Smooth muscle cell (in vitro differentiated cells): ENCODE measurements around the gene RBBP4. TPM values are rescaled to one million over a fixed set of nuclear protein-coding genes. Genes with fewer than 3 reads are reported as not detected.
A peak's percentile ranks its signal among the peaks of the same experiment; 100 is the strongest.

ENCODE experiments used
- DNase-seq: peaks from one replicate; lab custom pipeline; 2025; ENCODE audit not compliant: unreplicated experiment; lab: John Stamatoyannopoulos, UW
- H2AFZ ChIP-seq: fragments of 200-600 bp; sonication (generic); 2 replicates; pipeline ENCODE4 v1.6.0; 2016; ENCODE audit warnings: antibody characterized with exemption, low read depth, mild to moderate bottlenecking
- H3F3A ChIP-seq: fragments of 200-600 bp; sonication (generic); 2 replicates; pipeline ENCODE4 v1.6.0; 2017; ENCODE audit warnings: antibody characterized with exemption, low read depth
- H3K27ac ChIP-seq: fragments of 200-600 bp; sonication (generic); 2 replicates; pipeline ENCODE4 v1.5.1; 2016; ENCODE audit warnings: low read depth, mild to moderate bottlenecking
- H3K27me3 ChIP-seq: fragments of 200-600 bp; sonication (generic); 2 replicates; pipeline ENCODE4 v1.6.1; 2016; ENCODE audit warnings: low read depth, mild to moderate bottlenecking
- H3K36me3 ChIP-seq: fragments of 200-600 bp; sonication (generic); 2 replicates; pipeline ENCODE4 v1.5.1; 2016; ENCODE audit warnings: low read depth
- H3K4me1 ChIP-seq: fragments of 200-600 bp; sonication (generic); 2 replicates; pipeline ENCODE4 v1.5.1; 2016; ENCODE audit warnings: low read depth
- H3K4me2 ChIP-seq: fragments of 200-600 bp; sonication (generic); 2 replicates; pipeline ENCODE4 v1.6.0; 2016; ENCODE audit warnings: mild to moderate bottlenecking
- H3K4me3 ChIP-seq: fragments of 200-600 bp; sonication (generic); 2 replicates; pipeline ENCODE4 v1.5.1; 2016; ENCODE audit warnings: mild to moderate bottlenecking
- H3K79me2 ChIP-seq: fragments of 200-600 bp; sonication (generic); 2 replicates; pipeline ENCODE4 v1.6.0; 2016; ENCODE audit warnings: low read depth, mild to moderate bottlenecking
- H3K9ac ChIP-seq: fragments of 200-600 bp; sonication (generic); 2 replicates; pipeline ENCODE4 v1.6.0; 2016; ENCODE audit warnings: low read depth
- H3K9me3 ChIP-seq: fragments of 200-600 bp; sonication (generic); replicated peaks from 2 replicates; pipeline ENCODE4 v1.5.1; 2016; ENCODE audit warnings: low read depth
- H4K20me1 ChIP-seq: fragments of 200-600 bp; sonication (generic); 2 replicates; pipeline ENCODE4 v1.6.0; 2016; ENCODE audit warnings: low read depth
- CTCF ChIP-seq: fragments of 200-600 bp; sonication (generic); IDR thresholded peaks from 2 replicates; pipeline ENCODE4 v1.5.1; 2017; ENCODE audit warnings: borderline replicate concordance, mild to moderate bottlenecking, antibody characterized with exemption; ENCODE audit not compliant: insufficient read depth, poor library complexity, severe bottlenecking
- WGBS: methylation state at CpG from one replicate; pipeline ENCODE4 v1.1.7; 2016; ENCODE audit warnings: low lambda C conversion rate; 5-methylcytosine and 5-hydroxymethylcytosine counted together
- polyA plus RNA-seq: library from polyadenylated mRNA; unstranded; fragments of >200 nt; fragmentation: Nextera tagmentation; extraction: Ambion mirVana; gene quantifications from 2 replicates; pipeline ENCODE4 v1.2.1, GENCODE V29; 2016
- total RNA-seq: library from RNA; depleted of rRNA; stranded (reverse); fragments of >200 nt; gene quantifications from 2 replicates; pipeline ENCODE4 v1.2.3, GENCODE V29; 2014

The RBBP4 gene
- total and polyA plus RNA-seq, 2 experiments from 2014 or later, result 139 to 140 TPM

DNA sequence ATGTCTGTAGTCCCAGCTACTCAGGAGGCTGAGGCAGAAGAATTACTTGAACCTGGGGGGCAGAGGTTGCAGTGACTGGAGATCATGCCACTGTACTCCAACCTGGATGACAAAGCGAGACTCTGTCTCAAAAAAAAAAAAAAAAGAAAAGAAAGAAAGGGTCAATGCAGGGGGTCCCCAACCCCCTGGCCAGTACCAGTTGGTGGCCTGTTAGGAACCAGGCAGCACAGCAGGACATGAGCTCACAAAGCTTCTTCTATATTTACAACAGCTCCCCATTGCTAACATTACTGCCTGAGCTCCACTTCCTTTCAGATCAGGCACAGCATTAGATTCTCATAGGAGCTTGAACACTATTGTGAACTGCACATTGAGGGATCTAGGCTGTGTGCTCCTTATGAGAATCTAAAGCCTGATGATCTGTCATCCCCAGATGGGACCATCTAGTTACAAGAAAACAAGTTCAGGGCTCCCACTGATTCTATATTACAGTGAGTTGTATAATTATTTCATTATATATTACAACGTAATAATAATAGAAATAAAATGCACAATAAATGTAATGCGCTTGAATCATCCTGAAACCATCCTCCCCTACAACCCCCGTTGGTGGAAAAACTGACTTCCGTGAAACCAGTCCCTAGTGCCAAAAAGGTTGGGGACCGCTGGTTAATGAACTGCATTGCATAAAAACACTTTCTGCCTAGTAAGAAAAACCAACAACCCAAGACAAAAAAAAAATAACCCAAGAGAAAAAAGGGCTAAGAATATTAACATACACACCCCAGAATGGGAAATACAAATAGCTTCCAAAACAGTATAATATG is 3.5 kb upstream of the RBBP4 start:
- no peaks in the 10 kb centered on the region for H3K36me3 ChIP-seq
- H3K4me2 ChIP-seq, result no peak overlapping the region
- H3K9ac ChIP-seq, result no peak overlapping the region
- no peak overlapping the region for H2AFZ ChIP-seq
- no peaks in the 10 kb centered on the region for H3F3A ChIP-seq
- H3K79me2 ChIP-seq, result peaks cover 66% of the 10 kb centered on the region
- H4K20me1 ChIP-seq, result peaks cover 35% of the 10 kb centered on the region
- peaks cover 15% of the 10 kb centered on the region for H3K4me1 ChIP-seq
- no peaks in the 10 kb centered on the region for H3K9me3 ChIP-seq
- no peak overlapping the region for H3K4me3 ChIP-seq
- DNase-seq, result no peak
- no peak for TF ChIP-seq CTCF
- H3K27me3 ChIP-seq, result no peaks in the 10 kb centered on the region
- no peak overlapping the region for H3K27ac ChIP-seq
- 98% methylated on average over 6 of the region's 6 CpGs for WGBS

- H3K36me3 ChIP-seq, result peaks cover 5% of the 10 kb centered on the region
Measured at GRCh38 chr1:32650248-32650751, 708 bp upstream of the RBBP4 start, which contains the start of gene ZBTB8OS. TSS of gene ZBTB8OS (minus strand) at chr1:32650550. CDS start at chr1:32650529, 21 bp downstream.

DNA sequence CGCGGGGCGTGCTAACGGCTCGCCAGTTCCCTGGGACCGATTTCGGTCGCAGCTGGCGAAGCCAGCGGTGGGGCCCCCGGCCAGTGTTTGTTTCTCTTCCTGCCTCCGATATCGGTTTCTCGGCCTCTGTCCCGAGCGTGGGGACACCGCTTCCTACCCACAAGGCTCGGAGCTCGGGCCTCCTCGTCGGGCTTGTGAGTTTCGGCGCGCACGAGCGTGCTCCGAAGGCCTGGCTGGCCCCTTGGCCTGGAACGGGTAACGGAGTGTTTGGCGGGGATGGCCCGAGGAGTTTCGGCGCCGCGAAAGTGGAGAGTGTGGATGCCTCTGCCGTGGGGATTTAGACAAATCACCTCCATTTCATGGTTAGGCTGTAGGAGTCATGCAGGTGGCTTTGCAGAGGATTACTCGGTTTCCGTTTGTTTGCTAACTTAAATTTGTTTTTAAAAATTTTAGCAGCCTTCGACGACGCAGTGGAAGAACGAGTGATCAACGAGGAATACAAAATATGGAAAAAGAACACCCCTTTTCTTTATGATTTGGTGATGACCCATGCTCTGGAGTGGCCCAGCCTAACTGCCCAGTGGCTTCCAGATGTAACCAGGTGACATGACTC is 559 bp downstream of the RBBP4 start:
- Histone ChIP-seq H3K4me3 (peak overlapping the region; percentile 61), H3K4me1 (peaks cover 23% of the 10 kb centered on the region), H2AFZ (peak overlapping the region; percentile 61), H3K27me3 (no peaks in the 10 kb centered on the region), H4K20me1 (peaks cover 33% of the 10 kb centered on the region), H3K27ac (peak overlapping the region; percentile 96), H3K79me2 (peaks cover 79% of the 10 kb centered on the region), H3K36me3 (peaks cover 5% of the 10 kb centered on the region), H3K9ac (peak overlapping the region; percentile 94), H3K4me2 (peak overlapping the region; percentile 94), H3F3A (no peaks in the 10 kb centered on the region), H3K9me3 (no peaks in the 10 kb centered on the region)
- no peak for TF ChIP-seq CTCF
- DNase-seq, result no peak
- 2% methylated on average over 43 of the region's 43 CpGs for WGBS

More at GRCh38 chr1:32650248-32650751, 708 bp upstream of the RBBP4 start, which contains the start of gene ZBTB8OS:
- Histone ChIP-seq H3K4me3 (peak within 1 kb of the TSS; percentile 61), H4K20me1 (peaks cover 32% of the 10 kb centered on the region), H3K79me2 (peaks cover 77% of the 10 kb centered on the region), H3K27ac (peak within 1 kb of the TSS; percentile 96), H3K9ac (peak within 1 kb of the TSS; percentile 94), H3K4me1 (peaks cover 23% of the 10 kb centered on the region), H3K27me3 (no peaks in the 10 kb centered on the region), H2AFZ (peak within 1 kb of the TSS; percentile 72), H3K9me3 (no peaks in the 10 kb centered on the region), H3F3A (no peaks in the 10 kb centered on the region), H3K4me2 (peak within 1 kb of the TSS; percentile 94)
- peak; percentile 56 for DNase-seq
- no peak for TF ChIP-seq CTCF
- under 1% methylated on average over 21 of the region's 21 CpGs for WGBS
